ENCODE measurements around the gene HOXB5.

The HOXB5 gene

DNA sequence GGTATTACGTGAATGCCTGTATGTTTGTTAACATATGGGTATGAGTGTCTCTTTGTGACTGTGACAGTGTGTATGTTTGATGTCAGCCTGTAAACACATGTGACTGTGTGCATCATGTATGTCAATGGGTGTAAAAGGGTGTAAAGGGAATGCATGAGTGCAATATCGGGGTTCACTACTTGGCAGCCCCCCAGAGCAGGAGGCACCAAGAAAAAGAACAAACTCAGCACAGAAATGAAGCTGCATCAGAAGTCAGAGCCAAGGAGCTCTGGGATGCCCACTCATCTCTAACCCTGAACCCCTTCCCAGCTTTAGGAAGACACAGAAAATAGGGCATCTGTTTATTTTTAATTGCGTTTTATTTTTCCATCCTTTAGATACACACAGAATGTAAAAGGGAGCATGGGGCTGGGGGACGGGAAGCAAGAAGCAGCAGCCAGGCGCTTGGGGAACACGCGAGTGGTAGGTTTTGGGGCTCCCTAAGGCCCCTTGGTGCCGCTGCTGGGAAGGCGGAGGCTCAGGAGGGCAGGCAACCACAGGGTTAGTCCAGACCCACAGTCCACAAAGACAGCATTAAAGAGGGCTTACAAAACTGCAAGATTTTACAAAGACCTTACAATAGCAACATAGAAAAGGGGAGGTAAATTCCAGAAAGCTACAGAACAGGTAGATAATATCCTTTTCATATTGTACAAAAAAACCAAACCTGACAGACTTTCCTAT lies 13.5 kb upstream of the HOXB5 start:
- TF ChIP-seq, protein P1, sequence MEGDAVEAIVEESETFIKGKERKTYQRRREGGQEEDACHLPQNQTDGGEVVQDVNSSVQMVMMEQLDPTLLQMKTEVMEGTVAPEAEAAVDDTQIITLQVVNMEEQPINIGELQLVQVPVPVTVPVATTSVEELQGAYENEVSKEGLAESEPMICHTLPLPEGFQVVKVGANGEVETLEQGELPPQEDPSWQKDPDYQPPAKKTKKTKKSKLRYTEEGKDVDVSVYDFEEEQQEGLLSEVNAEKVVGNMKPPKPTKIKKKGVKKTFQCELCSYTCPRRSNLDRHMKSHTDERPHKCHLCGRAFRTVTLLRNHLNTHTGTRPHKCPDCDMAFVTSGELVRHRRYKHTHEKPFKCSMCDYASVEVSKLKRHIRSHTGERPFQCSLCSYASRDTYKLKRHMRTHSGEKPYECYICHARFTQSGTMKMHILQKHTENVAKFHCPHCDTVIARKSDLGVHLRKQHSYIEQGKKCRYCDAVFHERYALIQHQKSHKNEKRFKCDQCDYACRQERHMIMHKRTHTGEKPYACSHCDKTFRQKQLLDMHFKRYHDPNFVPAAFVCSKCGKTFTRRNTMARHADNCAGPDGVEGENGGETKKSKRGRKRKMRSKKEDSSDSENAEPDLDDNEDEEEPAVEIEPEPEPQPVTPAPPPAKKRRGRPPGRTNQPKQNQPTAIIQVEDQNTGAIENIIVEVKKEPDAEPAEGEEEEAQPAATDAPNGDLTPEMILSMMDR (conservative IDR thresholded peaks at IDR 0.05): no peak
- H3K27ac ChIP-seq: no peak overlapping the region

- H3K27ac ChIP-seq: no peak overlapping the region
- TF ChIP-seq, protein P1 (conservative IDR thresholded peaks at IDR 0.05): no peak
Observed at GRCh38 chr17:48605991-48606891, 12.7 kb upstream of the HOXB5 start.

- H3K27ac ChIP-seq: no peak overlapping the region
- TF ChIP-seq, protein P1 (conservative IDR thresholded peaks at IDR 0.05): no peak
Observed at GRCh38 chr17:48605409-48605919, 11.9 kb upstream of the HOXB5 start.

GRCh38 chr17:48604770-48605329 lies 11.3 kb upstream of the HOXB5 start, which contains the start of gene HOXB6:
Gene HOXB6, minus strand, starts transcription at chr17:48604986. Its CDS starts 6,836 bp downstream, at chr17:48598150.
- TF ChIP-seq, protein P1 (conservative IDR thresholded peaks at IDR 0.05): no peak
- H3K27ac ChIP-seq: no peak within 1 kb of the TSS

DNA sequence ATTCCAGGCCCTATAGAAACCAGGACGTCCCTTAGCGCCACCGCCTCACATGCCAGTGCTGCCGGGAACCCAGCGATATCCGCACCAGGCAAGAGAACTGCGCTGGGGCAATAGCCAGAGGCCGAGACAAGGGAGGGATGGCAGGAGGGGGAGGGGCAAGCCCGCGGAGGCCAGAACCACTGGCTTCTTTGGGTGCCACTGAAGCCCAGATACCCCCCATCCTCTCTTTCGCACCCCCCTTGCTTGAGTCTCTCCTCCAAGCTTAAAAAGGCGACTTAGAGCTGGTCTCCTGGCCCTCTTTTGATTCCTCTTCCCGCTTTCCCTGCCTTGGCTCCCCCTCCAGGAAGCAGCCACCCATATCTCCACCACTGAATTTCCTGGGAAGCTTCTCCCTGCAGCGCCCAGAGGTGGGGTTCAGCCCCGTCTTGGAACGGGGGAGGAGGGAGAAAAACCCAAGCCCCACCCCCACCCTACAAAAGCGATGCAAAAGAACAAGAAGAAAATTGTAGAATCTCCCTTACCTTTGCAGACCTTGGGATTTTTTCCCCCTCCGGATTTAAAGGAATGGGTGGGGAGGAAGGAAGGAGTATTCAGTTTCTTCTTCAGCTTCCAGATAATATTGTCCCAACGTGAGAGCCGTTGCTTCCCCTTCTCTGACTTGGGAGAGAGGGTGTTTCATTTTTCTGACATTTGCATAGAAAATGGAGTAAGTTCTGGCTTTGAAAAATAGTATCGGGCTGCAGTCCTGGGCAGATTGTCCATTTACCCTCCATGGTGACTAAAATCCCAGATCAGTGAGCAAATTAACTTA lies 10.6 kb upstream of the HOXB5 start:
- no peak overlapping the region for H3K27ac ChIP-seq
- TF ChIP-seq, protein P1 (conservative IDR thresholded peaks at IDR 0.05): no peak

DNA sequence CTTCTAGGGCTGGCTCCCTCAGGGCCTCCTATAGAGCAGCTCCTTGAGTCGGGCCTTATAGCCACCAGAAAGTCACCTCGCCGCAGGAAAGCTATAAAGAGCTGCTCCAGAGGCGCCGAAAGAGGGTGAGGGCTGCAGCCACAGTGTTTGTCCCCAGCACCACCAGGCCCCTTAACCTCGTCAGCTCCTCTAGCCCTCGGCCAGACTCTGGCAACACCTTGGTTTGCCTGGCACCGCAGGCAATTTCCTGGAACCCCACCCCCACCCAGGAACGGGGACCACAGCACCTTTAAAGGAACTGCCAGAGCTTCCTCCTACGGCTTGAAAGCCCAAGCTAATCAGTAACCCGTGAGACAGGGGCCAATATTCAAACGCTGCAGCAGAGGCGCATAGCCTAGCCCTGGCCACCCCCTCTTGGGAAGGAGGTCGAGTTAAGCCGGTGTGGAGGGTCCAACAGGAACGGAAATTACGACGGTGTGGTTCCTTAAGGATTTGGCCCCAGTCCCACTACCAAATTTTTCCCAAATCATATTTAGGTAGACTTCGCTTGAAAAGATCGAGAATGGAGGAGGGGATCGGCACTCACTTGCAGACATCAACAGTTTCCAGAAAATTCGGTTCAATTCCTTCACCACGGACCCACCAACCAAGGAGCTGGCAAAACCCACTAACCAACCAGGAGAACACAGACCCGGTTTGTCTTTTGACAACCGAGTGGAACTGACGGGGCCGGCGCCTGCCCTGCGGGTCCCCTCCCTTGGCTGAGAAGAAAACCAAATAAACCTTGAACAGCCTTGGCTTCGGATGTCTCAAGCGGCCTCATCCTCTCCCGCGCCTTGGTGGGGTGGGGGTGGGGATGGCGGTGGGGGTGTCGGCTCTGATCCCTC lies 8.2 kb upstream of the HOXB5 start:
- TF ChIP-seq, protein P1 (conservative IDR thresholded peaks at IDR 0.05): no peak
- H3K27ac ChIP-seq: no peak overlapping the region

Measured in VCaP (cell line).